ENCODE results near the gene TPX2.

The TPX2 gene

DNA sequence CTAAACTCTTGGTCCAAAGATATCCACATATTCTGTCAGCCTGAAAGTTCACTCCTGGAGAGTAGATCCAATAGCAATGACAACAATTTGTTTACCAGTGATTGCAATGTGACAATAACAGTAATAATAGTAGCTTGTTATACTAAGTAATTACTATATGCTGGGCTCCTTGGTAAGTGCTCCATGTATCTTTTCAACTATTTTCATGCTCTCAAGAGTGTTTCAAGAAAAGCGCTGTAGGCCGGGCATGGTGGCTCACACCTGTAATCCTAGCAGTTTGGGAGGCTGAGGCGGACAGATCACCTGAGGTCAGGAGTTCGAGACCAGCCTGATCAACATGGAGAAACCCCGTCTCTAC, 31.9 kb upstream of the TPX2 start:
- no peak for DNase-seq

DNA sequence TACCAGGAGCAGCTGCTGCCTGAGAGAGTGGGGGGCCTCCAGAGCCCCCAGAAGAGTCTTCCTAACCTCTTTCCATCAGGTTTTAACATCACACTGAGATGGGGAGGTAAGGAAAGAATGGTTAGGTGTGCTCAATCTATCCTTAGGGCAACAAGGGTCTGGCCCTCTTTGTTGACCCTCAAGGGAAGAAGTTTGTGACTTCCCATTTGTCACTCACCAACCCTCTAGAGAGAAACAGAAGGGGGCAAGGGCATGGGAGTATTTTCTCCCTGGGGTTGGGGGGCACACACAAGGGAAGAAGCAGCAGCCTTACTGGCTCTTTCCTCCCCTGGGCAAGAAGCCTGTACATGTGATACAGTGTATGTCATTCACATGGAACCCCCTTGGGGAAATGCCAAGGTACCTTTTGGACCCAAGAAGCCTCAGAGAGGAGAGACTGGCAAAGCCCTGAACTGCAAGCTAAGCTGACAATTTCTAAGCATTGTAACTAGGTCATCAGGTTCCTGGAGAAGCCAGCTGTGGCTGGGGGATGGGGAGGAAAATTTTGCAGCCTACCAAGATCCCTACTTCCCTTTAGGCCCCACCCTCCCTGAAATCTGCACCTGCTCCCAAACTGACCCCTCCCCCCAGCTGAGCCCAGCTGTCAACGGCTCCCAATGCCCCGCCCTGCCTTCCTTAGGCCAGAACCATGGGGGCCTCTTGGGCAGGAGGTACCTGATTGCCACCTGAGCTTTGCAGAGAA, 30.9 kb upstream of the TPX2 start:
- DNase-seq = peak; percentile 57

DNA sequence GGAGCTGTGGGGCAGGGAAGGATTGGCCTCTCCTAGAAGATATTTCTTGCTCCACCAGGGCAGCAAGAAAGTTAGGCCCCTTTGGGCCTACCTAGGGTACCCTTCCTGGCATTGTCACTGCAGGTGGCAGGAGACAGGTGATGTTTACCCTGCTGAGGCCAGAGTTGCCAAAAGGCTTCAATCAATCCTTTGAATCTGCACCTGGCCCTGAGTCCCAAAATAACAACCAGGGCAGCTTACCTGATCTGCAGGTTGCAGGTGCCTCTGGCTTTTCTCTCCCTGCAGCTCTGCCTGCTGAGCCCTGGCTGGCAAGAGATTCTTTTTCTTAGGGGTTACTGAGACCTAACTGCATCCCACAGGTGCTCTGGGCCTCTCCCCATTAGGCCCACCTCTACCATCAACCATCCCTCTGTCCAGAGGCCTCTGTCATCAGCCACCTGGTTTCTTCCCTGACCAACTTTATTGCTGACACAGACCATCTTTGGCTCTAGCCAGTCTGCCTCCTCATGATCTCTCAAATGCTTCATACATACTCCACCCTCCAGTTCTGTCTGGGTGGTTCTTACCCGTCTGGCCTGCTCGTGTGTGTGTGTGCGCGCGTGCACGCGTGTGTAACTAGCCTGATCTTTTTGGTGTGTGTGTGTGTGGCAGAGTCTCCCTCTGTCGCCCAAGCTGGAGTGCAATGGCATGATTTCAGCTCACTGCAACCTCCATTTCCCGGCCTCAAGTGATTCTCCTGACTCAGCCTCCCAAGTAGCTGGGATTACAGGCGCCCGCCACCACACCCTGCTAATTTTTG, 30.2 kb upstream of the TPX2 start:
- DNase-seq = no peak

DNA sequence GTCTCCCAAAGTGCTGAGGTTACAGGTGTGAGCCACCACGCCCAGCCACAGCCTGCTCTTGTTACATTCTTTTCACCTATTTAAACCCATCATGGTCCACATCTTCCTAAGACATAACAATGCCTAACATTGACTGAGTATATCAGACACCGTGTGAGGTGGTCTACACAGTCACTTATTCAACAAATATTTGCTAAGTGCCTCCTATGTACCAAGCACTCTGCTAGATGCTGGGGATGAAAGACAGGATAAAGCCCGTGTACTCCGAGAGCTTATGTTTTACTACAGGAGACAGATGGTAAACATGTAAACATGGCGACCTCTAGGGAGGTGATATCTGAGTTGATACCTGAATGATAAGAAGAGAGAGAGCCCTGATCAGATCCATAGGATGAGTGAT, 29.2 kb upstream of the TPX2 start:
- no peak for DNase-seq

DNA sequence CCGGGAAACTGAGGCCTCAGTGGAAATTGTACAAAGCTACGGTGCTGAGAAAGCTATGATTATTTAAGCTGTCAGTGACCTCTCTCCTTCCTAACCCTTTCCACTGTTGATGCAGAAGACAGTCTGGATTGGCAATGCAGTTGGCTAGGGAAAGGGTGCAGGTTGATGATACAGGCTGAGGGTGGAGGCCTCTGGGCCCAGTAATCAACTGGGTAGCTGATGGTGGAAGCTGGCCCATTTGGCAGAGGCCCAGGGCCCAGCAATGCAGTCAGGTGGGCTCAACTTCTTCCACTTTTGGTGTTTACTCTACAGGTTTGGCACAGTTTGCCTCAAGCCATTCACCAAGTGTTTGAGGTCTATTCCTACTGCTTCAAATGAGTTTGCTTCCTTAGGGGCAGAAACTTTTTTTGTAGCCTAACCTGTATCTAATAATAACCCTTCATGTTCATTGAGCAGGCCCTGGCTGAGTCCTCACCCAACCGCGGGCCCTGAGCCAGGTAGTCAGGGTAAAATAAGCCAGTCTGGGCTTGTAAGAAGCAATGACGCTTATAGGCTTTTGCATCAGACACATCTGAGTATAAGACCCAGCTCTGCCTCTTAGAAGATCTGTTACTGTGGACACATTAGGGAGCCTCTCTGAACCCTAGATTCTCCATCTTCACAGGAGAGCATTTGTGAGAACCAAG, 28.5 kb upstream of the TPX2 start:
- DNase-seq = no peak

DNA sequence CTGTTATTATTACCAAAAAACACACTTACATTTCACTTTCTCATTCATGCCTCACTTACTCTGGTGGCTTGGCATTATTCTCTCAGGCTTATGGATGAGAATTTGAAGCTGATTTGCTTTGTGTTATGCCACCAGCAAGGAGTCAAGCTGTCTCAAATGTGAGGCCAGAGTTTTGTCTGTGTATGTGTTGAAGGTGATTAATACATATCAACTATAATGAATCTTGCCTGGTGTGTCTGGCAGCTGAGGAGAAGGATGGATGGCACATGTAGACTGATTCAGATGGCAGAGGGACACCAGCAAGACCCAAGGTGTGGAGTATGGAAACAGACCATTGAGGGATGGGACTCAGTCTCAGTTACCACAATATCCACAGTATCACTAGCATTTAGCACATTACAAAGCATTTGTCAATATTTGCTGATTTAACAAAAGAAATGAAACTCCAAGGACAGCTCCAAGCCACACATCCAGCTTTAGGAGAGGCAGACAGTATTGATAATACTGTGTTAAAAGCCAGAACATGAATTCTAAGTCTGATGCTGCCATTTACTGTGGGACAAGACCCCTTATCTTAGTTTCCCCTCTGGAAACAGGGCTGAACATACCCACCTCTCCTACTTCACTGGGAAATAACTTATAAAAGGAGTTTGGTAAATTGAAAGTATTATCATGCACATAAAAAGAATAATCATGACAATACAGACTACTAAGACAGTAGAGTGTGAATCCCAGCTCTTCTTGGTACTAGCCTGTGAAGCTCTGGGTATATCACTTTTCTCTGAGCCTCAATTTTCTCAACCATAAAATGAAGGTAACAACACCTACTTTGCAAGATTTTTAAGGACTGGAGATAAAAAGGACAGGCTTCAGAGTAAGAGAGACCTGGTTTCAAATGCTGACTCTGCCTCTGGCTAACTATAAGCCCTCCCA, 27.6 kb upstream of the TPX2 start:
- no peak for DNase-seq

DNA sequence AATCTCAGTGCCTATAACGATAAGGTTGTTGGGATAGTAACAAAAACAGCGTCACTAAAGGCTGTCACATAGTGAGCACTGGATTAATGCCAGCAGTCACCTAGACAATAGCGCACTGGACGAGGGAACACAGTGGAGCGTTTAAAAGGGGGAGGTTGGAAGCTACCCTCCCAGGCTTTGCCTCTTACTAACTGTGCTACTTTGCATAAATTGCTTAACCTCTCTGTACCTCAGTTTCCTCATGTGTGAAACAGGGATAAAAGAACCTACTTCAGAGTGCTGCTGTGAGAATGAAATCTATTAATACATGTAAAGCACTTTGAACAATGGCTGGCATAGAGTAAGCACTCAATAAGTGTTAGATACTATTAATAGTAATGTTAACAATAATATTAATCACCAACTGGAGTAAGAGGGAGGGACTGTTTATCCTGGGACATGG, 27.0 kb upstream of the TPX2 start:
- DNase-seq = peak; percentile 33

DNA sequence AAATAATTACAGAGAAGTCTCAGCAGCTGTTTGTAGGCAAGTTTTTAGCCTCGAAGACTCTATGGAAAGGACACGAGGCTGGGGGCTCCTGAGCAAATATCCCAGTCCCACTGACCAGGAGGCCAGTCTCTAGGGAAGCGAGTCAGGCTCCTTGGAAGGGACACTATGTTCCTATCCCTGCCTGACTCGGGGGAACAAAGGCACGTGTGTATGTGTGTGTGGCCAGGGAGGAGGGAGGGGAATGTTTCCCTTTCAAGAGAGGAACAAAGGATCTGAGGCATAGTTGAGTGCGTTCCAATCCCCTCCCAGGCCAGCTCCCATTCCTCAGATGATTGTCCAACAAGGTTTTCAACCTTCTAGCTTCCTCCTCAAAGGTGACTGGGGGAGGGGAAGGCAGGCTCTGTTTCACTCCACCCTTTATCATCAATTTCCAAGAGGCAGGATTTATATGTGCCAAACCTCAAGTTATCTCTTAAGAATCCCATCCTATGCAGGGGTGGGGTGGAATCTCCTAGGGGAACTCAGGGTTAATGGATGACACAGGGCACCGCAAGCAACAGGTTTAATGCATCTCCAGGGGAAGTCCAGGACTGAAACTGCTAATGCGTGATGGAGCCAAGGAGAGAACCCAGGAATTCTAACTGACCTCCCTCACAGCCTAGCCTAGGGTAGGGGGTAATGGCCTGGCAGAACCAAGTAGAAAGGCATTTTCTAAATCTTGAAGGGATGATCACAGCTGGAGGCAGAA, 26.4 kb upstream of the TPX2 start:
- no peak for DNase-seq

DNA sequence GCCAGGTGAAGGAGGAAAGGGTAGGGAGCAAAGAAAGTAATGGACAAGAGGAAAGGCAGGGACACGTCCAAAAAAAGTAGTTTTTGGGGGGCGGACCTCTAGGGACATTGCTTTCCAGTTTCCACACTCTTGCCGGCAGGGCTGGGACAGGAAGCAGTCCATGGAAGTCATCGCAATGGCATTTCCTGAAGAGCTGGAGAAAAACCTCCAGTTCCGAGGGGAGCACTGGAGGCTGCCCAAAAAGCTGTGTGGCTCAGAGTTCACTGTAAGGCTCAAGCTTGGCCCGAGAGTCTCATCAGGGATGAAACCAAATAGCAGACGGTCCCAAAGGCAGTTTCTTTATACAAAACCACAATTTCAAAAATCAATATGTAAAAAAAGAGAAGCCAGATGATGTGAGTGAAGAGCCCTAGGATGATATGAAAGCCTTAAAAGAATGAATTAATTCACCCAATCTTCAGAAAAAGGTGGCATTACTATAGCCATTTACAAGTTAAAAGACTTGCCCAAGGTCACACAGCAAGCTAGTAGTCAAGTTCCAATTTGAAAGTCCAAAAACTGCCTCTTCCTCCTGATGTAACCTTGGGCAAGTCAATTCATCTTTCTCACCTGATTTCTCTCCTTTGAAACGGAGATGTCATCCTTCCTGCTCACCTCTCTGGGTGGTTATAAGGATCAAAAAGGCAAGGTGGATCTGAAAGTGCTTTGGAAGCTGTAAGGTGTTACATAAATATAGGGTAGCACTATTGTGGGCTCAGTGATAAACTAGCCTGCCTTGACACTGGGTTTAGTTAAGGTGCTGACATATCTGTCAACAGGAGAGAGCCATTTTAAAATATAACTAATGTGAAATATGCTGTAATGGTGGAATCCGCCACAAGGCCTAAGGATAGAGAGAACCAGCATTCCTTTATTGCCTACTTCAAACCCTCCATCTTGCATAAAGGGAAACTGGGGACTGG, 25.5 kb upstream of the TPX2 start:
- DNase-seq = no peak

DNA sequence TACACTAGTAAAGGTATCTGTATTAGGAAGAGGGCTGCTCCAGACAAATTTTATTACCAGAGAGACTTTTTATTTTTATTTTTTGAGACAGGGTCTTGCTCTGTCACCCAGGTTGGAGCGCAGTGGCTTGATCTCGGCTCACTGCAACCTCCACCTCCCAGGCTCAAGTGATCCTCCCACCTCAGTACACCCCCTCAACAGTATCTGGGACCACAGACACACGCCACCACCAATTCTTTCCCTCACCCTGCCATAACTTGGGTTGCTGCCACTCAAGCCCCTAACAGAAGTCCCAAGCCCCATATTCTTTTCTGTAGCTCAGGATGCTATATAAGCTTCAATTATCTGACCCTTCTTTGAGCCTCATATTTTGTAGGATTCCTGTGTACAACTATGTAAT, 23.3 kb upstream of the TPX2 start:
- DNase-seq = no peak

DNA sequence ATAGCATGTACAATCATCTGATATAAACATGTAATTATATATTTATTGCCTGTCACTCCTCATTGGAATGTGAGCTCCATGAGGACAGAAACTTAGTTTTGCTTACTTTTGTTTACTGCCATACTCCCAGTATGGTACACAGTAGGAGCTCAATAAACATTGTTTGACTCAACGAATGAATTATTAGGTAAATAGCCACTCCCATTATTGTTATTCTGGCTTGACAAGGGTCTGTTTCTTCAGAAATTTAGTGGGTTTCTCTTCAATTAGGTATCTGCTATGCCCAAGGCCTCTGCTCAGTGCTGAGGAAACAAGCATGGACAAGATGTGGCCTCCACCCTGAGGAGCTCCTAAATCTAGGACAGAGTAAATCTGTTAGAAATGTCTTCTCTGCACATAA, 22.7 kb upstream of the TPX2 start:
- DNase-seq = no peak

DNA sequence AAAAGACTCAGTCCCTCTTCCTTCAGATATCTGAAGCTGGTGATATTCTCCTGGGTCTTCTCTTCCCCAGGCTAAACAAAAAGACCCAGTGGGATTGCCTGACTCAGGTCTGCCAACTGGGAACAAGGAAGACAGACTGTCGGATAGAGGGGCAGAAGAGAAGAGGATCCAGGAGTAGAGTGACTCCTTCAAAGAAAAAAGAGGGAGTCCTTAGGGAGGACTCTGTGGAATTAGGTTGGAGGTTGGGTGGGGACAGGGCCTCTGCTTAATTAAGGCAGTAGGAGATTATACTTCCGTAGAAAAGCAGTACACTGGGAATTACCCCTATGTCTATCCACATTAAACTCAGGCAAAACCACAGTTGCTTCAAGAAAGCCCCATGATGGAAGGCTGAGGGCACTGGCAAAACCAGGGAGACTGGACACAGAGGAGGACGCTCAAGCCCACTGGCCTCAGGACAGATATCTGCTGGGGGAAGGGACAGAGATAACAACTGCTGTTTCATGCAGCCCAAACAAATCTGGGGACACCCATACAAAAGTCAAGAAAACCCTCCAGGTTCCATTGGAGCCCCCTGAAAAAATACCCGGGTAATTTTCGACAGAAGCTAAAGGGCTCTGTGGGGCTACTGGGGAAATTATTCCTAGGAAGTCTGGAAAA, 22.1 kb upstream of the TPX2 start:
- no peak for DNase-seq

DNA sequence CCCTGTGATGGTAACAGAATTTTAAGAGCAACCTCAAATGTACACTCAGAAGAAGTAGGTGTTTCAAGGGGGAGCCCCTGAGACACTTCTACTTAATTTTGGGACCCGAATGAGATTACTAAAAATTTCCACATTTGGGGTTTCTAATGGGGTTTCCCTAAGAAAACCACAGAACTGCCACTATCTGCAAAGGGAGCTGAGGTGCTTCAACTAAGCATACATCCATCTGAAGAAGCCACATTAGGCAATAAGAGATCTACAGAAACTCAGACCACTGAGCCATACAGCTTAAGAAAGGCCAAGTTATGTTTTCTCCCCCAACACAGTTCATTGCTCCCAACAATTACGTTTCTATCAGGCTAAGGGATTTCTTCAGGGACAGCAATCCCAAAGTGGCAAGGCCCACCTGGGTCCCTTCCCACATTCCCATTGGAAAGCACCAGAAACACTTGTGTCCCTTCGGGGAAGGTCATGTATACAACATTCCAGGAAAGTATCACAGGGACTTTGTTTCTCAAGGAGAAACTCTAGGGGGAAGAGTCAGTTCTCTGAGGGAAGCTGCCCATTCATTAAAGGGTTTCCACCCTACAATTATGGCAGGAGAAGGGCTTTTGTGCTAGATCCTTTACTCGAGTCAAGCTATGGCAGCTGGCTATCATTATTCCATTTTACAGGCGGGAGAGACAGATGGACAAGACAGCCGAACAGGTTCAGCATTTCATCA, 21.4 kb upstream of the TPX2 start:
- no peak for DNase-seq

DNA sequence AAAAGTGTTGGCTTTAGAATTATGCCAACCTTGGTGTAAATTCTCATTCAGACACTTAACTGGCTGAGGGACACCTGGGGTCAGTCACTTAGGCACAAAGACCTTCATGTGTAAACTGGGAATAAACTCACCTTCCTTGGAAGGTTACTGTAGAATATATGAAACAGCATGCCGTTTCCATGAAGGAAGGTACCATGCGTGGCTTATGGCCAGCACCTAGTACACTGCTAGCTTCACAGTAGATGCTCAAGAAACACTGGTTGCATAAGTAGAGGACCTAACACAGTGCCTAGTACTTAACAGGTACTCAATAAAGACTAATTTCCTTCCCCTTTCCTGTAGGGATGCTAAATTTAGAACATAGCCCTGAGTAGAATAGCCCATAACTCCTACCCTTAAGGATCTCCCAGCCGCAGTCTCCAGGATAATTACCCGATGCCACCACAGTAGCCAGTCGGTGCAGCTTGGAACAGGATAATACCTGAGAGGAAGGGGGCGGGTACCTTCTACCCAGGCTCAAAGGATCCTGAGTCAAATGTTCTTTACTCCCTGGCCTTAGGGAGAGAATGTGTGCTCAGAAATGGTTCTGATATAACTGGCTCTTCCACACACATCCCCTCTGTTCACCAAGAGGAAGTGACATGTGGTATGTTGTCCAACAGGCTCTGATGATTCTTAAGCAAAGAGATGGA, 20.0 kb upstream of the TPX2 start:
- DNase-seq = no peak

DNA sequence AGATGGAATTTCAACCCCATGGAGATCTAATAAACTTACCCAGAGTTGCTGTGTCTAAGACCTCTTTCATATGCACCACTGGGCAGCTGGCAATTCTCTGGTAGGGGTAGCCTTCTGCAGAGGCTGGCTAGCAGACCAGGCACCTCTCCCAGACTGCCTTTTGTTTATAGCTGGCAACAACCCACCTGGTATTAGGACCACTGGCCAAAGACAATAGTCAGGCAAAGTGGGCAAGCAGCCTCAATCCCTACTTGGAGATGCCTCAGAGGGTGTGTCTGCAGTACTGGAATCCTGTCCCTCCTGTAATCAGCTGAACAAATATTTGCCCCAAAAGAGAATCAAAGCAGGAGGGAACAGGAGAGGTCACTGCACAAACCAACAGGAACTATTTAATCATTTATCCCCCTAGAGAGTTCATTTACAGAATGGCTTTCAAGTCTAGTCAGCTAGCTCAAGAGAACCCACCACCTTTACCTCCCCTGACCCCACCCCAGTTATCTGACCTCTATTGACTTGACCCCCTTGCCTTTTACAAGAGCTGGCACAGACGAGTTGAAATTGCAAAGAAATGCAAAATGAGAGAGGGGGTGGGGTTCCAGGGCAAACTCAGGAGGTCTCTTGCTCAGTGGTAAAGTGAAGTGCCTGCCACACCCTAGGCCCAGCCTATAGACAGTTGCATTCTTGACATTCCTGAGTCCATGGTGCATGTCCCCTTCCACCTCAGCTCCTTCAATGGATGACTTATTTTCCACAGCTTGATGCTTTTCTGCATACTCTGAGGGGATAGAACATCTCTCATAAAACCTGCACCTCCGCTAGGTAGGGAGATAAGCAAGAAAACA, 19.2 kb upstream of the TPX2 start:
- no peak for DNase-seq

DNA sequence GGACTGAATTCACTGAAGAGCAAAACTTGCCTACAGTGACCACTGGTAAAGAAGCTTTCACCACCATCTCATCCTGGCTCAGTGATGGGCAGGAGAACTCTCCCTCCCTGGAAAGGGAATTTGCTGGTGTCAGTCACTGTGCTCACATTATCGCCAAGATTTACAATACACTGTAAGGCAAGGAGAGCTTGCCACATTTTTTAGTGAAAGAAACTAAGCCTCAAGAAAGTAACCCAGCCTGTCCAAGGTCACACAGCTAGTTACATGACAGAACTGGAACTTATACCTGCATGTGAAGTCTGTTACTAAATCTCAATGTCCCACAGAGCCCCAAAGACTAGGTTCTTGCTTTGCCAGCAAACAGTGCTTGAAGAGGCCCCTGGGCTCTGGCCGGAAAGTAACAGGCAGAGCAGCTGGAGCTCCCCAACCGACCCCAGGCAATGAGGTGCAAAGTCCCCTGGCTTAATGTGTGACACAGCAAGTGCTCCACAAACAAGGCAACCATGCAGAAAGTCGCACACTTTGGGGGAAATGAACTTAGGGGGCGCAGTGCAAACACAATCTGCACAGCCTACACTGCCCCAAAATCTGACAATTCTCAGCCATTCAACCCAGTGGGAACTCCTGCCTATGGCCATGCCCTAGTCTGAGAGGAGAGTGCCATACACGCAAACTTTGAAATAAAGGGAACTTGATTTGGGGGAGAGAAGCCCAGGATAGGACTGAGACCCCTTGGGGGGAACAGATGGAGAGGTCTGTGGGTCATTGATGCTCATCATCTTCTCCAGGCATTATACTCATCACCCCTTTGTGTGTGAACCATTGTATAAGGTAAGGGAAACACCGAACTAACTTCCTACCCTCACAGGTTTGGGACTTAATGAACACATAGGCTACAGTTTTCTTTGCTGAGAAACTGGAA, 18.3 kb upstream of the TPX2 start:
- no peak for DNase-seq

Data from NCI-H1436 treated with DMSO at 0.1 percent for 48 hours (cell line).